ENCODE results near the gene NADK. TPM values are rescaled to one million over a fixed set of nuclear protein-coding genes. Genes with fewer than 3 reads are reported as not detected.
A peak's percentile ranks its signal among the peaks of the same experiment; 100 is the strongest.

Gene NADK
- total and polyA plus RNA-seq, 10 of the 15 experiments (the other 5 are each of a cell fraction or from before 2014, with no cell fraction given): 1.1 to 93.2 (median 46.9) TPM

DNA sequence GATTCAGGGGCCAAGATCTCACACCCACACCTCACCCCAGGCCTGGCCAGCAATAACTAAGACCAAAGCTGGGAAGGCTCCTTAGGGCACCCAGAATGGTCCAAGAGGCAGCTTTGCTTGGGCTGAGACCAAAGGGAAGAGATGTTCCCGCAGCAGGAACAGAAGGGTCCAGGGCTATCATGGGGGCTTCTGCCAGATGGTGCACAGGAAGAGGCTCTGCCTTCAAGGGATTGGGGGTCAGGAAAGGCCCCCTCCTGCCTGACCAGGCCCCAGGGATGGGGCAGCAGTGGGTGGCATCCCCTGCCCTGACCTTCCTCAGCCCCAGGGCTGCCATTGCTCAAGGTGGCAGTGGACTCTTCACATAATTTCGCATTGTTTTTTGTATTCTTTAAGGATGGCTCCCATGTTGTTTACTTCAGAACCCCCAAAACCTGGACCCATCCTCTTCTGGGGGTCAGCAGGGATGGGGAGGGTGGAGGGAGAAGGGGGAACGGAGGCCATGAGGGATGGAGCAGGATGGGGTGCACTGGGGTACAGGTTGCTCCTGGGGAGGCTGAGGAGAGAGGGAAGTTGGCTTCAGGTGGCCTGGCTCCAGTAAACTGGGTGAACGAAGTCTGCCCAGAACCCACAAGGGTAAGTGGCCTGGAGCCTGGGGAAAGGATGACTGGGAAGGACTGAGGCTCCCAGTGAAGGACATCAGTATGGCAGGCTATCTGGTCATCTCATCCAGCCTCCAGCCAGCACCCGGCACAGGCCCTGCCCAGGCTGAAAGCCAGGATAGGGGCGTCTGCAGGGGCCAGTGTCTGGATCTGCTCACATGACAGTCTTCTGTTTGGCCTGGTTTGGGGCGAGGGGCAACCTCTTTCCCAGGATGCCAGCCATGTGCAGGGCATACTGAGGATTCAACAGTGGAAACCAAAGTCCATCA is 2.6 kb upstream of the NADK start (continued):
- TF ChIP-seq, protein P1, sequence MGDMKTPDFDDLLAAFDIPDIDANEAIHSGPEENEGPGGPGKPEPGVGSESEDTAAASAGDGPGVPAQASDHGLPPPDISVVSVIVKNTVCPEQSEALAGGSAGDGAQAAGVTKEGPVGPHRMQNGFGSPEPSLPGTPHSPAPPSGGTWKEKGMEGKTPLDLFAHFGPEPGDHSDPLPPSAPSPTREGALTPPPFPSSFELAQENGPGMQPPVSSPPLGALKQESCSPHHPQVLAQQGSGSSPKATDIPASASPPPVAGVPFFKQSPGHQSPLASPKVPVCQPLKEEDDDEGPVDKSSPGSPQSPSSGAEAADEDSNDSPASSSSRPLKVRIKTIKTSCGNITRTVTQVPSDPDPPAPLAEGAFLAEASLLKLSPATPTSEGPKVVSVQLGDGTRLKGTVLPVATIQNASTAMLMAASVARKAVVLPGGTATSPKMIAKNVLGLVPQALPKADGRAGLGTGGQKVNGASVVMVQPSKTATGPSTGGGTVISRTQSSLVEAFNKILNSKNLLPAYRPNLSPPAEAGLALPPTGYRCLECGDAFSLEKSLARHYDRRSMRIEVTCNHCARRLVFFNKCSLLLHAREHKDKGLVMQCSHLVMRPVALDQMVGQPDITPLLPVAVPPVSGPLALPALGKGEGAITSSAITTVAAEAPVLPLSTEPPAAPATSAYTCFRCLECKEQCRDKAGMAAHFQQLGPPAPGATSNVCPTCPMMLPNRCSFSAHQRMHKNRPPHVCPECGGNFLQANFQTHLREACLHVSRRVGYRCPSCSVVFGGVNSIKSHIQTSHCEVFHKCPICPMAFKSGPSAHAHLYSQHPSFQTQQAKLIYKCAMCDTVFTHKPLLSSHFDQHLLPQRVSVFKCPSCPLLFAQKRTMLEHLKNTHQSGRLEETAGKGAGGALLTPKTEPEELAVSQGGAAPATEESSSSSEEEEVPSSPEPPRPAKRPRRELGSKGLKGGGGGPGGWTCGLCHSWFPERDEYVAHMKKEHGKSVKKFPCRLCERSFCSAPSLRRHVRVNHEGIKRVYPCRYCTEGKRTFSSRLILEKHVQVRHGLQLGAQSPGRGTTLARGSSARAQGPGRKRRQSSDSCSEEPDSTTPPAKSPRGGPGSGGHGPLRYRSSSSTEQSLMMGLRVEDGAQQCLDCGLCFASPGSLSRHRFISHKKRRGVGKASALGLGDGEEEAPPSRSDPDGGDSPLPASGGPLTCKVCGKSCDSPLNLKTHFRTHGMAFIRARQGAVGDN (IDR thresholded peaks at IDR 0.05): 0 out of 2 replicates have a peak, but pooled peaks have one; percentile 82
- no peak for TF ChIP-seq TCF7 (IDR thresholded peaks at IDR 0.05; ENCODE audit: borderline replicate concordance)

DNA sequence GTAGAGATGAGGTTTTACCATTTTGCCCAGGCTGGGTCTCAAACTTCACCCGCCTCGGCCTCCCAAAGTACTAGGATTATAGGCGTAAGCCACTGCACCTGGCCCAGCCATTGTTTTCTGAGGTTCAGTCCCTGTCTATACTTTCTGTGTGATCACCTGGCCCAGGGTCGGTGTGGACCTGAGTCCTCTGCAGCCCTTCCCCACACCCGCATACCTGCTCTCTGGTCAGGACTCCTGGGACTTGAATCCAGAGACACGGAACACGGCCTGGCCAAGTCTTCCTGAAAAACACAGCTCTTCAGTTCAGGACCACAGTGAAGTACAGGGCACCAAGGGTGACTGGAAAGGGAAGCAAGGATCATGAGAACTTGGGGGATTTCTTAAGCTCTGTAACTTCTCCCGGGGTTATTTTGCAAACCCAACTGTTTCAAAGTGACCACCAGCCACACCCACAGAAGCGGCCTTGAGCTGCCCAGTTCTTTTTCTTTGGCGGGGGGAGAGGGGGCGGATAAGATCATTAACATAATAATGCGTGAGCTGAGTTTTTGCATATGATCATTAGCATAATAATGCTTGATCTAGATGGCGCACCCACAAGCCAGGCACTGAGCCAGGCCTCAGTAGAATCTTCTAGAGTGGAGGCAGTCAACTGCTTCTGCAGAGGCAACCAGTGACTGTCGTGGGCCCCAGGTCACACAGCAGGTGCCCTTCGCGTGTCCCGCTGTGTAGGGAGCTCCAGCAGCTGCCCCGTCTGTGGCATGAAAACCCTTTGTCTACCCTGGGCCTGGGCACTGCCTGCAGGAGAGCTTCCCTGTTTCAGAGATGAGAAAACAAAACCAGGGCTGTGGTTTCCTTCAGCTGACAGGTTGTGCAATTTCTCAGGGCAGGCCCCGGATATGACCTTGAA is 1.7 kb upstream of the NADK start:
- H3K79me2 ChIP-seq (ENCODE audit: control insufficient read depth, insufficient read depth, low read length): peaks cover 32% of the 10 kb centered on the region
- no peaks in the 10 kb centered on the region for H3K27me3 ChIP-seq (replicated peaks in 1 of 2; ENCODE audit: control insufficient read depth in 2 of 2, insufficient read depth in 2 of 2, low read length in 1 of 2)
- H2AFZ ChIP-seq (ENCODE audit: control insufficient read depth, low read depth, low read length): peak overlapping the region; percentile 37
- DNase-seq (ENCODE audit: low read depth, low spot score) (peak; percentile 80), ATAC-seq (peak; percentile 59), FAIRE-seq (peak; percentile 96)
- H4K20me1 ChIP-seq (ENCODE audit: control insufficient read depth, insufficient read depth): no peaks in the 10 kb centered on the region
- POLR2A ChIA-PET: interaction anchor here (0.5 to 2.8 kb wide), 13 partner anchors 10 to 129 kb away, joined by 3 to 14 read pairs (median 4); no protein-coding TSS in a partner anchor
- peak overlapping the region; percentile 98 for H3K4me2 ChIP-seq (ENCODE audit: control insufficient read depth, insufficient read depth)
- intact Hi-C loops (cut with micrococcal nuclease; ENCODE audit: unreplicated experiment): loop anchor here (1.0 to 5.0 kb wide), 2 partner anchors 112 to 126 kb away; partner anchors contain the start of gene GNB1
- no peaks in the 10 kb centered on the region for H3K9me3 ChIP-seq (replicated peaks; ENCODE audit: control insufficient read depth, insufficient read depth, low read length)
- H3K4me3 ChIP-seq: peak overlapping the region; percentile 56
- peak overlapping the region; percentile 76 for H3K9ac ChIP-seq (ENCODE audit: control insufficient read depth, insufficient read depth, low read length)
- peaks cover 0 to 2% of the 10 kb centered on the region in 2 experiments; a peak in 2 of 4 replicates for H3K36me3 ChIP-seq (ENCODE audit: control insufficient read depth in 2 of 2, insufficient read depth in 2 of 2, low read length in 1 of 2)
- BruUV-seq (replicated peaks): no TSS peak
- CTCF ChIA-PET: interaction anchor here (0.5 to 2.8 kb wide), 12 partner anchors 8 to 129 kb away, joined by 3 to 16 read pairs (median 5); no protein-coding TSS in a partner anchor
- RAD21 ChIA-PET (ENCODE audit: unreplicated experiment): interaction anchor here (0.7 to 2.1 kb wide), 12 partner anchors 9 to 127 kb away, joined by 3 to 33 read pairs (median 4); no protein-coding TSS in a partner anchor
- H3K4me1 ChIP-seq (ENCODE audit: control insufficient read depth, insufficient read depth, low read length): peaks cover 52% of the 10 kb centered on the region
- in situ Hi-C loops (cut with MboI): loop anchor here (10.0 kb wide), 1 partner anchor 125 kb away; no protein-coding TSS in a partner anchor
- WGBS (ENCODE audit: insufficient coverage, insufficient replicate concordance, low lambda C conversion rate, missing lambda C conversion rate): under 1% methylated on average over 19 of the region's 19 CpGs
- H3K27ac ChIP-seq (ENCODE audit: control insufficient read depth, insufficient read depth): peak overlapping the region; percentile 98
- SMC1A ChIA-PET (ENCODE audit: uncharacterized antibody, unreplicated experiment): interaction anchor here (0.7 to 2.3 kb wide), 15 partner anchors 9 to 129 kb away, joined by 3 to 12 read pairs (median 4); no protein-coding TSS in a partner anchor
- TF ChIP-seq, protein P2, sequence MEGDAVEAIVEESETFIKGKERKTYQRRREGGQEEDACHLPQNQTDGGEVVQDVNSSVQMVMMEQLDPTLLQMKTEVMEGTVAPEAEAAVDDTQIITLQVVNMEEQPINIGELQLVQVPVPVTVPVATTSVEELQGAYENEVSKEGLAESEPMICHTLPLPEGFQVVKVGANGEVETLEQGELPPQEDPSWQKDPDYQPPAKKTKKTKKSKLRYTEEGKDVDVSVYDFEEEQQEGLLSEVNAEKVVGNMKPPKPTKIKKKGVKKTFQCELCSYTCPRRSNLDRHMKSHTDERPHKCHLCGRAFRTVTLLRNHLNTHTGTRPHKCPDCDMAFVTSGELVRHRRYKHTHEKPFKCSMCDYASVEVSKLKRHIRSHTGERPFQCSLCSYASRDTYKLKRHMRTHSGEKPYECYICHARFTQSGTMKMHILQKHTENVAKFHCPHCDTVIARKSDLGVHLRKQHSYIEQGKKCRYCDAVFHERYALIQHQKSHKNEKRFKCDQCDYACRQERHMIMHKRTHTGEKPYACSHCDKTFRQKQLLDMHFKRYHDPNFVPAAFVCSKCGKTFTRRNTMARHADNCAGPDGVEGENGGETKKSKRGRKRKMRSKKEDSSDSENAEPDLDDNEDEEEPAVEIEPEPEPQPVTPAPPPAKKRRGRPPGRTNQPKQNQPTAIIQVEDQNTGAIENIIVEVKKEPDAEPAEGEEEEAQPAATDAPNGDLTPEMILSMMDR (IDR thresholded peaks at IDR 0.05 in 2 of 3, conservative IDR thresholded peaks at IDR 0.05 in 1 of 3; ENCODE audit: control insufficient read depth in 2 of 3, extremely low read depth in 1 of 3, insufficient read depth in 1 of 3, low read depth in 3 of 3, low read length in 3 of 3): 0 out of 6 replicates have a peak, but pooled peaks of 1 of the 3 experiments have one; percentile 2
- TF ChIP-seq SP1 (IDR thresholded peaks at IDR 0.05; ENCODE audit: low read depth, low read length) (peak; percentile 49), SIN3A (IDR thresholded peaks at IDR 0.05; ENCODE audit: low read depth, low read length) (no peak), POU2F2 (IDR thresholded peaks at IDR 0.05; ENCODE audit: borderline replicate concordance, low read depth, low read length) (peak; percentile 43; the same call in 2 of the 3 replicates), ASH2L (IDR thresholded peaks at IDR 0.05; ENCODE audit: borderline replicate concordance, low read depth) (peak; percentile 88; the same call in 1 of the 2 replicates)
- TF ChIP-seq, protein P3, sequence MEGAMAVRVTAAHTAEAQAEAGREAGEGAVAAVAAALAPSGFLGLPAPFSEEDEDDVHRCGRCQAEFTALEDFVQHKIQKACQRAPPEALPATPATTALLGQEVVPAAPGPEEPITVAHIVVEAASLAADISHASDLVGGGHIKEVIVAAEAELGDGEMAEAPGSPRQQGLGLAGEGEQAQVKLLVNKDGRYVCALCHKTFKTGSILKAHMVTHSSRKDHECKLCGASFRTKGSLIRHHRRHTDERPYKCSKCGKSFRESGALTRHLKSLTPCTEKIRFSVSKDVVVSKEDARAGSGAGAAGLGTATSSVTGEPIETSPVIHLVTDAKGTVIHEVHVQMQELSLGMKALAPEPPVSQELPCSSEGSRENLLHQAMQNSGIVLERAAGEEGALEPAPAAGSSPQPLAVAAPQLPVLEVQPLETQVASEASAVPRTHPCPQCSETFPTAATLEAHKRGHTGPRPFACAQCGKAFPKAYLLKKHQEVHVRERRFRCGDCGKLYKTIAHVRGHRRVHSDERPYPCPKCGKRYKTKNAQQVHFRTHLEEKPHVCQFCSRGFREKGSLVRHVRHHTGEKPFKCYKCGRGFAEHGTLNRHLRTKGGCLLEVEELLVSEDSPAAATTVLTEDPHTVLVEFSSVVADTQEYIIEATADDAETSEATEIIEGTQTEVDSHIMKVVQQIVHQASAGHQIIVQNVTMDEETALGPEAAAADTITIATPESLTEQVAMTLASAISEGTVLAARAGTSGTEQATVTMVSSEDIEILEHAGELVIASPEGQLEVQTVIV (IDR thresholded peaks at IDR 0.05; ENCODE audit: borderline replicate concordance, partially characterized antibody): no peak
